Activated CD4-positive, alpha-beta T cell treated with anti-CD3 and anti-CD28 coated beads, Interleukin-2, Interleukin-4, amounts not matched to agents 100 ng/mL and 50 ng/mL, durations not matched to agents 16 hours and 8 hours (primary cell): Measurements from ENCODE around the gene SAE1.
"Not testable (repeated sequence)": the region's sequence is repeated elsewhere in the genome, so short reads cannot be mapped to it uniquely, and the experiment has no call there.

ENCODE experiments used
- DNase-seq: peaks from one replicate; pipeline ENCODE4 v3.0.0-alpha.2; 2020; ENCODE audit warnings: low spot score

SAE1 gene

GRCh38 chr19:47240996-47241918 lies 110.6 kb downstream of the SAE1 start:
- DNase-seq = peak; percentile 61

GRCh38 chr19:47241919-47242577 lies 111.4 kb downstream of the SAE1 start:
- no peak for DNase-seq

DNA sequence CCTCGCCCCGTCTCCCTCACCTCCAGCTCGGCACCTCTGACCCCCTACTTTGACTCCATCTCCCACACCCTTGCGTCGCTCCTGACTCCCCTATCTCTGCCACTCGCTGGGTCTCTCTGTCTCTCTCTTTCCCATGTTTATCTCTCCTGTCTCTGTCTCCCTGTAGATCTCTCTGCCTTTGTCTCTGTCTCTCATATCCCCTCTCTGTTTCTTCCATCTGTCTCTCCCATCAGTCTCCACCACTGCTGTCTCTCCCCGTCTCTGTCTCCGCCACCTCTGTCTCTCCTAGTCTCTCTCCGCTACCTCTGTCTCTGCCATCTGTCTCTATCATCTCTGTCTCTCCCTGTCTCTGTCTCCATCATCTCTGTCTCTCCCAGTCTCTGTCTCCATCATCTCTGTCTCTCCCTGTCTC lies 112.7 kb downstream of the SAE1 start:
- DNase-seq = no peak

GRCh38 chr19:47243776-47244547 lies 113.3 kb downstream of the SAE1 start:
- peak; percentile 95 for DNase-seq

DNA sequence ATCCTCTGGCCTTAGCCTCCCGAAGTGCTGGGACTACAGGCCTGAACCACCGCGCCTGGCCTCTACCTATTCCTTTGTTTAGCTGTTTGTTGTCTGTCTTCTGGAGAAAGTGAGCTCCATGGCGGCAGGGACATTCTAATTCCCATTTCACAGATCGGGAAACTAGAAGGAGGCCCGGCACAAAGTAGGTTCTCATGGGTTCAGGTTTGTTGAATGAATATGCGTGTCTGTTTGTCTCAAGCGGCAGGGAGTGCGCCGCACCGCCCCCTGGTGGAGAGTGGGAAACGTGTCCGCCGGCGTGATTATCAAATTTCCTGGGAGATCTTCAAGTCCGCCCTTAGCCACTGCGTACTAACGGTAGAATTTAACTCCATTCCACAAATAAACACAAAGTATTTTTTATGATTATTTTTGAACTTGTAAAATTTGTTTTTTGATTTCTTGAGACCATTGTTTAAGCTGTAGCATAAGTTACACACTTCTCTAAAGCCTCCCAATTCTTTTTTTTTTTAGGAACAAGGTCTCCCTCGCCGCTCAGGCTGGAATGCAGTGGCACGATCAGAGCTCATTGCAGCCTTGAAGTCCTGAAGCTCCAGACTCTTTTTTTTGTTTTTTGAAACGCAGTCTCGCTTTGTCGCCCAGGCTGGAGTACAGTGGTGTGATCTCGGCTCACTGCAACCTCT lies 116.8 kb downstream of the SAE1 start:
- peak; percentile 77 for DNase-seq

GRCh38 chr19:47253016-47253415 lies 122.4 kb downstream of the SAE1 start:
- DNase-seq = not testable (repeated sequence)

DNA sequence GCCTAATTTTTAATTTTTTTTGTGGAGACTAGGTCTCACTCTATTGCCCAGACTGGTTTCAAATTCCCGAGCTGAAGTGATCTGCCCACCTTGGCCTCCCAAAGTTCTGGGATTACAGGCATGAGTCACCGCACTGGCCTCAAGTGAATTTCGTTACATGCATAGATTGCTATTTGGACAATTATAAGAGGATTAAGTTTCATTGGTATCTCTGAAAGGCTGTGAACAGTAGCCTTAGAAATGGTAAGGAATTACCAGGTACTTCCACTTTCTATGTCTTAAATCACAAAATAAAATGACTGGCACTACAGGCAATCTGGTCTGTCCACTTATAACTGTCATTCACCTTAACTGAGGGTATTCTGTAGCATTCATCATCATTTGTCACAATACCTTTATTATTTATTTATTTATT lies 122.8 kb downstream of the SAE1 start:
- no peak for DNase-seq

DNA sequence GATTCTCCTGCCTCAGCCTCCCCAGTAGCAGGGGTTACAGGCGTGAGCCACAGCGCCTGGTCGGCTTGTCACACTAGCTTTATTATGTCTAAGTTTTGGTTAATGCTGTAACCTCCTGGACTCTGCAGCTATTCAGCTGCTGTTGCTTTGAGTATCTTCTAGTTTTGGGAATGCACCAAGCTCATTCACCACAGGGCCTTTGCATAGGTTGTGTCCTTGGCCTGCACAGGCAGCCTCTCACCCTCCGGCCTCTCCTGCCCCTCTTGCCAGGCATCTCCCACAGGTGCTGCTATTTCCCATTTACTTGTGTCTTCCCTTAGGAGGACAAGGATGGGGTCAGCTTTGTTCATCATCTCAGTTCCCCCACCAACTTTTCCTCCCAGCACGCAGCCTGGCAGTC lies 123.3 kb downstream of the SAE1 start:
- no peak for DNase-seq

GRCh38 chr19:47255879-47256692 lies 125.5 kb downstream of the SAE1 start, which contains the start of gene CCDC9:
Gene CCDC9 (plus strand): TSS chr19:47256525. CDS start chr19:47258401, 1,876 bp downstream.
- peak; percentile 95 for DNase-seq

GRCh38 chr19:47256693-47257410 lies 126.2 kb downstream of the SAE1 start:
- peak; percentile 100 for DNase-seq

DNA sequence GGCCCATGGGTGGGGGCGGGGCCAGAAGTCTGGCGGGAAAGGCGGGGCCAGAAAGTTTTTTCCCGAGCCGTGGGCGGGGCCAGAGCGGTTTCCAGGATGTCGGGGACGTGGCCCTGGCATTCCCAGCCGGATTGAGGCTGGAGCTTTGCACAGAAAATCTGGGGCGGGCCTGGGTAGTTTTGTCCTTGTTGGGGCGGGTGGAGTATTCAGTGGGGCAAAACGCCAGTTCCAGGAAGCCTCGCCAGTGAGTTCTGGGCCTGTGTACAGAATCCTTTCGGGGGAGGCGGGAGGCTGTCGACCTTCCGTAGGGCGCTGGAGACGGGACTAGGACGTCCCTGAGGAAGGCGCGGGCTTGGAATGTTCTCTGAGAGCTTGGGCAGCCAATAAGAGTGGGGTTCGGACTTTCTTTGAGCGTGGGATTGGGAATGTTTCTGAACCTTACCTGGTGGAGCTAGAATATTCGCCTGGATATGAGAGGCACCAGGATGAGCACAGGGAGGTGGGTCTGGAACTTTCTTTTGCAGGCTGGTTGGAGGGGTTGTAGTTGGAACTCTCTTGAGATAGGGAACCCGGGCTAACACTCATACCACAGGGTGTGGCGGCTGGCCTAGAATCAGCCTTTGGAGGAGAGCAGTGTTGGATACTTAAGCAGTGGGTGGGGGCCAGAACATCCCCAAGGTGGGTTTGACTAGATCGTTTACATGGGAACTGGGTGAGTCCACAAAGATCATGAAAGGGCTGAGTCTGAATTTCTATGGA lies 127.0 kb downstream of the SAE1 start:
- no peak for DNase-seq

- no peak for DNase-seq
These were observed 127.8 kb downstream of the SAE1 start for GRCh38 chr19:47258434-47258833.

GRCh38 chr19:47258895-47259555 lies 128.4 kb downstream of the SAE1 start:
- no peak for DNase-seq
